ENCODE measurements around the gene HACD1.

HACD1 gene

GRCh38 chr10:17564911-17565310 lies 52.3 kb downstream of the HACD1 start:
- FAIRE-seq = no peak

GRCh38 chr10:17563452-17563851 lies 53.7 kb downstream of the HACD1 start:
- FAIRE-seq = no peak

GRCh38 chr10:17562614-17563013 lies 54.6 kb downstream of the HACD1 start:
- no peak for FAIRE-seq

GRCh38 chr10:17561111-17561510 lies 56.1 kb downstream of the HACD1 start:
- no peak for FAIRE-seq

GRCh38 chr10:17557459-17557858 lies 59.7 kb downstream of the HACD1 start:
- FAIRE-seq = no peak

GRCh38 chr10:17548770-17549169 lies 68.4 kb downstream of the HACD1 start:
- FAIRE-seq = no peak

GRCh38 chr10:17548162-17548561 lies 69.0 kb downstream of the HACD1 start:
- no peak for FAIRE-seq

- no peak for FAIRE-seq
Observed at GRCh38 chr10:17547060-17547459, 70.1 kb downstream of the HACD1 start.

GRCh38 chr10:17544465-17544864 lies 72.7 kb downstream of the HACD1 start:
- FAIRE-seq = no peak

Measured in A204.1 (cell line).